Thoracic aorta (tissue), 2 donors: ENCODE results near the gene IGLL1. TPM values are rescaled to one million over a fixed set of nuclear protein-coding genes. Genes with fewer than 3 reads are reported as not detected.
"Not testable (repeated sequence)": the region's sequence is repeated elsewhere in the genome, so short reads cannot be mapped to it uniquely, and the experiment has no call there.

Experiments
- ATAC-seq: fragments of 150-250 bp; one replicate; pipeline ENCODE4 v1.8.0; 2017; ENCODE audit warnings: low read depth; ENCODE audit not compliant: insufficient number of reproducible peaks, low FRiP score
- DNase-seq: peaks from one replicate; pipeline ENCODE4 v3.0.0-alpha.2; 2020; ENCODE audit warnings: low spot score
- H3K27ac ChIP-seq, 2 donors: fragments of 200-600 bp; sonication (generic); 1 replicate in 1 of 2; 2 replicates in 1 of 2; pipeline ENCODE4 v1.5.1; 2016; ENCODE audit warnings: mild to moderate bottlenecking in 2 of 2, moderate library complexity in 2 of 2
- H3K27me3 ChIP-seq: fragments of 200-600 bp; sonication (generic); replicated peaks from 2 replicates; pipeline ENCODE4 v1.6.0; 2016; ENCODE audit warnings: mild to moderate bottlenecking; ENCODE audit not compliant: insufficient read depth
- H3K36me3 ChIP-seq: fragments of 200-600 bp; sonication (generic); one replicate; pipeline ENCODE4 v1.5.1; 2016
- H3K4me1 ChIP-seq, 2 donors: fragments of 200-600 bp; sonication (generic); 1 replicate in 1 of 2; 2 replicates in 1 of 2; pipeline versions ENCODE4 v1.5.1 to v1.6.0; 2016; ENCODE audit warnings: low read depth in 2 of 2, mild to moderate bottlenecking in 1 of 2; ENCODE audit not compliant: control insufficient read depth in 1 of 2
- H3K4me3 ChIP-seq: fragments of 200-600 bp; sonication (generic); 2 replicates; pipeline ENCODE4 v1.5.1; 2016; ENCODE audit warnings: mild to moderate bottlenecking
- H3K9me3 ChIP-seq: fragments of 200-600 bp; sonication (generic); 2 replicates; pipeline ENCODE4 v1.5.1; 2016
- CTCF ChIP-seq: fragments of 200-600 bp; sonication (generic); IDR thresholded peaks from one replicate; pipeline ENCODE4 v1.5.1; 2019; ENCODE audit warnings: antibody characterized with exemption
- total RNA-seq, 2 donors: library from RNA; depleted of rRNA; stranded (reverse); fragments of >200 nt; gene quantifications; one replicate each; pipeline versions ENCODE4 v1.1.0 to v1.2.3, GENCODE V29; 2016

The IGLL1 gene
- total RNA-seq, 2 donors from 2014 or later, result not detected

DNA sequence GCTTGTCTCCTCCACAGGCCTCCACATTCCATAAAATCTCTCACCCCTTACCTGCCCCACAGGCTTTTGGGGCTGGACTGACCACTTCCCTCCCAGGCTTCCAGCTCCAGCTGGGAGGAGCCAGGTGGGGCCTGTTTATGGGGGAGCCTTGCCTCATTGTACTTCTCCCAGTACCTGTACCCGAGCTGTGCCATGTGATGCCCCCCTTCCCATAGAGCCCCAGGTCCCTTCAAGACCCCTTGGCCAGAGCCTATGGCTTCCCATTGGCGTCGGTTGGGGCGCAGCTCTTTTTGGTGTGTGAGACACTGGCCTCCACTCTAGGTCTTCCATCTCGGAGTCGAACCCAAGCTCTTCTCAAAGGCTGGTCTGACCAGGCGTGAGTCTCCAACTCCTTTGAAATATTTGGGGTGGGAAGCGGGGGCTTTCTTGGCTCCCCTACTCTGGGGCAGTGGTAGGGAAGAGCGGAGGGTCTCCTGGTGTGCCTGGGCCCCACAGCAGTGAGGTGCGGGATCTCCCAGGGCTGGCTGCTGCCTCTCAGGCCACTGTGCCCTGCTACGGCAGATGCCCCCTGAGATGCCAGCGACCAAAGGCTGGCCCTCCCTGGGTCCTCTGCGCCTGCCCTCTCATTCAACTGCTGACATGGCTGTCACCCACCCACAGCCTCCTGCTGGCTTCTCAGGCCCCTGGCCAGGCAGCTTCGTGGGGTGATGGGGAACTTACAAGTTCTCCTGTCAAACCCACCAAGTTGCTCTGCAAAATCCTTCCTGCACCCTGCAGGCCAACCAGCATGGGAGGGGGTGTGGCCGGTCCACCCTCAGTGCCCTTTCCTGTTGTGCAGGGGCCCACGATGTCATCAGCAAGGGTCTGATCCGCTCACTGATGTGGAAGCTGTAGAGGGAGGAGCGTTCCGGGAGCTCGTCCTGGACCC, 26.4 kb upstream of the IGLL1 start:
- no peak for TF ChIP-seq CTCF
- no peak overlapping the region for H3K27ac ChIP-seq
- H3K9me3 ChIP-seq, result no peaks in the 10 kb centered on the region
- H3K4me1 ChIP-seq, result no peaks in the 10 kb centered on the region
- H3K4me3 ChIP-seq, result no peak overlapping the region
- no peaks in the 10 kb centered on the region for H3K27me3 ChIP-seq
- no peak for DNase-seq
- no peaks in the 10 kb centered on the region for H3K36me3 ChIP-seq
- no peak for ATAC-seq

DNA sequence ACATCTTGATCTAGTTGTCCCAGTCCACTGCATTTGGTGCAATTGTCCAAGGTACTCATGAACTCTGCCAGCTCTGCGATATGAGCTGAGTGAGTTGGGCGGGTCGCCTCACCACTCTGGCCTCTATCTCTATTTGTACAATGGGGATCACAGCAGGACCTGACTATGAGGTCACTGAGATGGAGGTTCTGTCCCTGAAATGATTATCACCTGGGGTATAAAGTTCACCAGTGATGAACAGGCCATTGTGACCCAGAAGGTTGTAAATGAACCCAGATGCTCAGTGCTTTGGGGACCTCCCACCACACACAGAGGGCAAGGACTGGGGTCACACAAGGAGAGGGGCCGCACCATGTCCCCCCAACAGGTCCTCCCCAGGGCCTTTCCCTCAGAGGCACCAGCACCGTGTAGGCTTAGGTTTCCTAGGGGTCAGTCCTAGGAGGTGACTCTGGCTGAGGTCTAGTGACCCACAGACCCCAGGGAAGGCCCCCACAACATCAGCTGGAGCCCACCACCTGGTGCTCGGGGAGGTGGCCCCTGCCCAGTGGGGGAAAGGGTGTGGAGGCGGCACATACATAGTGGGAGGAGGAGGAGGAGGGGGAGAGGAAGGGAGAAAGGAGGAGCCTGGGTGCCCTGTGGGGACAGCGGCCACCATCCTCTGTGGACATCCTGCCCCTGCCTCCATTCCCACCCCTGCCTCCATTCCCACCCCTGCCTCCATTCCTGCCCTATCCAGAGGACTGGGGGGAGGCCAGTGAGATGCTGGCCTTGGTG, 25.0 kb upstream of the IGLL1 start:
- ATAC-seq (no peak), DNase-seq (no peak)
- Histone ChIP-seq H3K27ac (no peak overlapping the region), H3K27me3 (no peaks in the 10 kb centered on the region), H3K36me3 (no peaks in the 10 kb centered on the region), H3K4me3 (no peak overlapping the region), H3K4me1 (no peaks in the 10 kb centered on the region), H3K9me3 (no peaks in the 10 kb centered on the region)
- no peak for TF ChIP-seq CTCF

GRCh38 chr22:23603266-23603665, 23.2 kb upstream of the IGLL1 start:
- H3K4me3 ChIP-seq, result no peak overlapping the region
- no peak overlapping the region for H3K27ac ChIP-seq
- TF ChIP-seq CTCF, result no peak
- H3K9me3 ChIP-seq, result no peaks in the 10 kb centered on the region
- no peaks in the 10 kb centered on the region for H3K4me1 ChIP-seq
- no peak for DNase-seq
- no peaks in the 10 kb centered on the region for H3K27me3 ChIP-seq
- no peaks in the 10 kb centered on the region for H3K36me3 ChIP-seq
- no peak for ATAC-seq

DNA sequence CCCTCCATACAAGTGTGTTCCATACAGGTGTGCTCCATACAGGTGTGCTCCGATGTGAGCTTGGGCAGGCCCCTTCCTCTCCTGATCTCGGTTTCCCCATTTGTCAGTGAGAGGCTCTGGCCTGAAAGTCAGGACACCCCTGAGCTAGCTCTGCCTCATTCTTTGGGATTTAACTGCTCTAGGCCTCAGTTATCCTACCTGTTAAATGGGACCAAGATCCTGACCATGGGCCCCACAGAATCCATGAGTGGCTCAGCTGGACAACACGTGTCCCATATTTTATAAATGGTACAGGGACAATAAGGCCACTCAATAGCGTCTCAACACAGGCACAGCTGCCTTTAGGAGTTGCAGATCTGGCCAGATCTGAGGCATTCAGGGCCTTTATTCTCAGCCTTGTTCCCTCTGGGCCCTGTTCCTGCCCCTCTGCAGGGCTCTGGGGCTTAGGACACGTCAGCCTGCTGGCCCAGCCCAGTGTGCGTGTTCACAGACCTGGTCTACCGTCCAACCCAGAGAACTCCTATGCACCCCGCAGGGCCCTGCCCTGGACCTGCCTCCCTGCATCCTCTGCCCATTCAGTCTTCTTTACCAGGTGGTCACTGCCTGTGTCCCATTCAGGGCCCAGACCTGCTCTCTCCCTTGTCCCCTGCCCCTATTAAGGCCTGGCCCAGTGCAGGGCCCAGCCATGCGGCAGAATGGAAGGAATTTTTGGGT, 18.9 kb upstream of the IGLL1 start:
- DNase-seq (no peak), ATAC-seq (no peak)
- H3K36me3 ChIP-seq, result no peaks in the 10 kb centered on the region
- H3K9me3 ChIP-seq, result no peaks in the 10 kb centered on the region
- H3K4me1 ChIP-seq, result no peaks in the 10 kb centered on the region
- no peaks in the 10 kb centered on the region for H3K27me3 ChIP-seq
- no peak overlapping the region for H3K4me3 ChIP-seq
- no peak for TF ChIP-seq CTCF
- H3K27ac ChIP-seq, result no peak overlapping the region

DNA sequence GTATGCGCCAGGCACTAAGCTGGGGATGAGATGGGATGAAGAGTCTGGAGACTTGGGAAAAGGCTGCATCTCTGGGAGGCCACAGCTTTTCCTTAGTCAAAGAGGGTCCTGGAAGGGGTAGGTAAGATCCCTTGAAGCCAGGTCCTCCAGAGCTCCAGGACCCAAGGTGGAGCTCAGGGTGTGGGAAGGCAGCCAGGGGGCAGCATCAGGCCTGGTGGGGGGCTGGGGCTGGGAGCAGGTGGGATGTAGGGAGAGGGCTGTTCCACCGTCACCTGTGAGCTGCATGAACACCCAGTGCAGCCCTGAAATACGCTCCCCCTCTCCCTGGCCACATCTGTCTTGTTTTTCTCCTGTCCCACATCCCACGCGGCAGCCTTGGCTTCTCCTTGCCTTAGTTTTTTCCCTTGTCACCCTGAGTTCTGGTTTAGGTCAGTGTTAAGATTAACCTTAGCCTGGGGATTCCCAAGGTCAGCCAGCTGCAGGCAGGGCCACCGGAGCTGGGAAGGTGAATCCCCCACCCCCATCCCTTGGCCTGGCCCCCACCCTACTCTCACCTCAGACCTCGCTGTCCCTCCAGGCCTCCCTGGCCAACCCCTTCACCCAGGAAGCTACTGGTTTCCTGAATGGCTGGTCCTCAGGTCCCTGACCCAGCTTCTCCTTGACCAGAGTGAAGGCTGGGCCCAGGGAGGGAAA, 17.6 kb upstream of the IGLL1 start:
- ATAC-seq, DNase-seq, H3K27me3 ChIP-seq, H3K9me3 ChIP-seq, H3K4me1 ChIP-seq, H3K36me3 ChIP-seq, H3K27ac ChIP-seq, H3K4me3 ChIP-seq: not testable (repeated sequence)

GRCh38 chr22:23595904-23596303, 15.8 kb upstream of the IGLL1 start:
- not testable (repeated sequence) for H3K27me3 ChIP-seq, H3K4me3 ChIP-seq, H3K4me1 ChIP-seq, H3K27ac ChIP-seq, H3K9me3 ChIP-seq, ATAC-seq, H3K36me3 ChIP-seq, DNase-seq
